Stomach (tissue), 4 donors: ENCODE data around the gene CGB1.

Experiments used
- EP300 ChIP-seq: sonication (generic); formaldehyde crosslinking; IDR thresholded peaks from one replicate; pipeline ENCODE4 v1.6.1; 2017; ENCODE audit warnings: antibody characterized with exemption
- POLR2A ChIP-seq, 4 donors: fragments of 450-650 bp; IDR thresholded peaks; one replicate each; pipeline ENCODE4 v1.6.1; 2016; ENCODE audit warnings: antibody characterized with exemption in 4 of 4, control low read depth in 2 of 4, mild to moderate bottlenecking in 1 of 4, moderate library complexity in 1 of 4
- POLR2AphosphoS5 ChIP-seq, 3 donors: sonication (generic); formaldehyde crosslinking; IDR thresholded peaks; one replicate each; pipeline ENCODE4 v1.6.1; 2016; ENCODE audit warnings: antibody characterized with exemption in 3 of 3
- TF ChIP-seq, protein P1 (sequence below), 7 experiments: fragments of 450-650 bp in 4 of 7; fragments of 200-600 bp in 3 of 7; sonication (generic) in 3 of 7; IDR thresholded peaks; one replicate each; pipeline ENCODE4 v1.5.1; 2016 to 2019; ENCODE audit warnings: antibody characterized with exemption in 7 of 7, control low read depth in 2 of 7, mild to moderate bottlenecking in 1 of 7

DNA sequence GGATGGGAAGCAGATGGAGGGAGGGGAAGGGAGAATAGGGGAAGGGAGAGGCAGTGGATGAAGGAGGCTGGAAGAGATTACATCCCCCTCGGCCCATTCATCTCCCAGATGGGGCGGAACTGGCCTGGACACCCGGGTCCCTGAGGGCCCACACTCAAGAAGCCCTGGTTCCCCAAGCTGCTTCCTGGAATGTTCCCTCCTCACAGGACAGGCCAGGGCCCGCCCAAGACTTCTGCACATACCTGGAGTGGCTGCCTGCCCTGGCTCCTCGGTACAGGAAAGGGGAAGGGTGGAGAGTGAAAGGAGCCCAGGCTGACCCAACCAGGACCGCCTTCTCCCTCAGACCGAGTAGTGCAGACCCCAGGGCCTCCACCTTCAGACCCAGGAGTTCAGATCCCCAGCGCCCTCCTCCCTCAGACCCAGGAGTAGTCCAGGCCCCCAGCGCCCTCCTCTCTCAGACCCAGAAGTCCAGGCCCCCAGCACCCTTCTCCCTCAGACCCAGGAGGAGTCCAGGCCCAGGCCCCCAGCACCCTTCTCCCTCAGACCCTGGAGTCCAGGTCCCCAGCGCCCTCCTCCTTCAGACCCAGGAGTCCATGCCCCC lies 27.4 kb upstream of the CGB1 start:
- no peak for TF ChIP-seq EP300
- TF ChIP-seq, protein P1, sequence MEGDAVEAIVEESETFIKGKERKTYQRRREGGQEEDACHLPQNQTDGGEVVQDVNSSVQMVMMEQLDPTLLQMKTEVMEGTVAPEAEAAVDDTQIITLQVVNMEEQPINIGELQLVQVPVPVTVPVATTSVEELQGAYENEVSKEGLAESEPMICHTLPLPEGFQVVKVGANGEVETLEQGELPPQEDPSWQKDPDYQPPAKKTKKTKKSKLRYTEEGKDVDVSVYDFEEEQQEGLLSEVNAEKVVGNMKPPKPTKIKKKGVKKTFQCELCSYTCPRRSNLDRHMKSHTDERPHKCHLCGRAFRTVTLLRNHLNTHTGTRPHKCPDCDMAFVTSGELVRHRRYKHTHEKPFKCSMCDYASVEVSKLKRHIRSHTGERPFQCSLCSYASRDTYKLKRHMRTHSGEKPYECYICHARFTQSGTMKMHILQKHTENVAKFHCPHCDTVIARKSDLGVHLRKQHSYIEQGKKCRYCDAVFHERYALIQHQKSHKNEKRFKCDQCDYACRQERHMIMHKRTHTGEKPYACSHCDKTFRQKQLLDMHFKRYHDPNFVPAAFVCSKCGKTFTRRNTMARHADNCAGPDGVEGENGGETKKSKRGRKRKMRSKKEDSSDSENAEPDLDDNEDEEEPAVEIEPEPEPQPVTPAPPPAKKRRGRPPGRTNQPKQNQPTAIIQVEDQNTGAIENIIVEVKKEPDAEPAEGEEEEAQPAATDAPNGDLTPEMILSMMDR (IDR thresholded peaks at IDR 0.05): no peak
- no peak for TF ChIP-seq POLR2A (IDR thresholded peaks at IDR 0.05)
- no peak for TF ChIP-seq POLR2AphosphoS5 (IDR thresholded peaks at IDR 0.05)
